Activated CD4-positive, alpha-beta T cell treated with anti-CD3 and anti-CD28 coated beads, Interleukin-2, amount 50 U/mL, for 16 hours (primary cell): ENCODE results near the gene ADGRE2.
"Not testable (repeated sequence)": the region's sequence is repeated elsewhere in the genome, so short reads cannot be mapped to it uniquely, and the experiment has no call there.

Experiments
- DNase-seq: peaks from one replicate; pipeline ENCODE4 v3.0.0-alpha.2; 2020

Gene ADGRE2

GRCh38 chr19:14777645-14778044 is 715 bp downstream of the ADGRE2 start:
- not testable (repeated sequence) for DNase-seq

GRCh38 chr19:14775869-14776586 is 2.3 kb downstream of the ADGRE2 start:
- no peak for DNase-seq

GRCh38 chr19:14775326-14775725 is 3.0 kb downstream of the ADGRE2 start:
- DNase-seq, result not testable (repeated sequence)

- DNase-seq, result no peak
Measured at GRCh38 chr19:14774373-14774772, 4.0 kb downstream of the ADGRE2 start.

- not testable (repeated sequence) for DNase-seq
Measured at GRCh38 chr19:14773722-14774121, 4.6 kb downstream of the ADGRE2 start.

DNA sequence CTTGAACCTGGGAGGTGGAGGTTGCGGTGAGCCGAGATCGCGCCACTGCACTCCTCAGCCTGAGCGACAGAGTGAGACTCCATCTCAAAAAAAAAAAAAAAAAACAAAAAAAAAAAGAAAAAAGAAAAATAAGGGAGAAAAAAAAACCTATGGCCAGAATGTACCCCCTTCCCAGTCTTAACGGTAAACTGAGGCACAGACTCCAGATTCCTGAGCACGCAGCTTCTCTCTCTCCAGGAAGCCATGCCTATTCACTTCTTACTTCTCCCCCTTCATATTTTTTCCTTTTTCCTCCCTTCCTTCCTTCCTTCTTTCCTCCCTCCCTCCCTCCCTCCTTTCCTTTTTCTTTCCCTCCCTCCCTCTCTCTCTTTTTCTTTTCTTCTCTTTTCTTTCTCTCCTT is 5.4 kb downstream of the ADGRE2 start:
- no peak for DNase-seq

DNA sequence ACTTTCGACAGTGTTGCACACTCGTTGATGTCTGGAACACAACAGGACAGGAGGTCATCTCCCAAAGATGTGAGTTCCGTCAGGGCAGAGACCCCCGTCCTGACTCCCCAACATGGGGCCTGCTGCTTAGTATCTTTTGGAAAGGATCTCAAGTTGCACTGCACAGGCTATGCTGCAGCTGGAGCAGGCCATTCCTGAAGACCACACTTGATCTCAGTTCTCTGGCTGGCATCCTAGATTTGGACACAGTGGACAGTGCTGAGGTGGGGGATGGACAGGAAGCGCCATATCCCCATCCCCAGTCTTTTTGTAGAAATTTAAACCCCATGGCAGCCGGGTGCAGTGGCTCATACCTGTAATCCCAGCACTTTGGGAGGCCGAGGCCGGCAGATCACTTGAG is 5.9 kb downstream of the ADGRE2 start:
- DNase-seq, result no peak

- DNase-seq, result no peak
Measured at GRCh38 chr19:14770944-14771839, 7.2 kb downstream of the ADGRE2 start.

GRCh38 chr19:14770136-14770535 is 8.2 kb downstream of the ADGRE2 start:
- DNase-seq, result no peak

DNA sequence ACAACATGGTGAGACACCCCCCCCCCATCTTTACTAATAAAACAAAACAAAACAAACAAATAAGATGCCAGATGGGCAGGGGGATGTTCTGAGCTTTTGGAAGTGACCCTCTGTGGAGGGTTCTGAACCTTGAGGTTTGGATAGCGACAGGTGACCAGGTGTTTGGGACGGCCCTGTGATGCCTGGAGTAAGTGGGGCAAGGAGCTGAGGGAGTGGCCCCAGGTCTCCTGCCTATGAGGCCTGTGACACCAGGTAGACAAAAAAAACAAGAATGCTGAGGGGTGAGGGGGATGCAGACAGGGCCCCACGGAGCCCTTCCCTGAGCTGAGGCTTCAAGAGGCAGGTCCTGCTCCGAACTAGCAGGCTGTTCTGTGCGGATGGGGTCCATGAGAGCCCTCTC is 9.2 kb downstream of the ADGRE2 start:
- DNase-seq, result no peak

DNA sequence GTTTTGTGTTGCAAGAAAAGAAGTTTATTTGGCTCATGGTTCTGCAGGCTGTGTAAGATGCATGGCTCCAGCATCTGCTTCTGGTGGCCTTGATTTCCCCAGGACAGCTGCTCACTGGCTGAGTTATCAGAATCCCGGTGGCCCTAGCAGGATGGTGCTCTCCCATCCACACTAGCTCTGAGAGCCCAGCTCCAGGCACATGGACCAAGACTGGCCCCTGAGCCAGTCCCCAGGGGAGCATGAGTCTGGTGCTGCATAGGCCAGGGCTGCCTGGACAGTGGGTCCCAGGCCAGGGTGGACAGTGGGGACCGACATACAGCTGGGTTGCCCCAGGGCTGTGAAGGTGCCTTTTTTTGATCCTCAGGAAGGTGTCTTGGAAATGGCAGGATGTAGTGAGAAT is 10.4 kb downstream of the ADGRE2 start:
- DNase-seq, result no peak

GRCh38 chr19:14767466-14767971 is 10.8 kb downstream of the ADGRE2 start:
- DNase-seq, result no peak

GRCh38 chr19:14765841-14766240 is 12.5 kb downstream of the ADGRE2 start:
- not testable (repeated sequence) for DNase-seq

- not testable (repeated sequence) for DNase-seq
Measured at GRCh38 chr19:14765403-14765802, 13.0 kb downstream of the ADGRE2 start.

- DNase-seq, result no peak
Measured at GRCh38 chr19:14764401-14764800, 14.0 kb downstream of the ADGRE2 start.

GRCh38 chr19:14763497-14764145 is 14.7 kb downstream of the ADGRE2 start:
- DNase-seq, result no peak

- DNase-seq, result no peak
Measured at GRCh38 chr19:14762111-14762510, 16.2 kb downstream of the ADGRE2 start.

- DNase-seq, result no peak
Measured at GRCh38 chr19:14761607-14762006, 16.8 kb downstream of the ADGRE2 start.

DNA sequence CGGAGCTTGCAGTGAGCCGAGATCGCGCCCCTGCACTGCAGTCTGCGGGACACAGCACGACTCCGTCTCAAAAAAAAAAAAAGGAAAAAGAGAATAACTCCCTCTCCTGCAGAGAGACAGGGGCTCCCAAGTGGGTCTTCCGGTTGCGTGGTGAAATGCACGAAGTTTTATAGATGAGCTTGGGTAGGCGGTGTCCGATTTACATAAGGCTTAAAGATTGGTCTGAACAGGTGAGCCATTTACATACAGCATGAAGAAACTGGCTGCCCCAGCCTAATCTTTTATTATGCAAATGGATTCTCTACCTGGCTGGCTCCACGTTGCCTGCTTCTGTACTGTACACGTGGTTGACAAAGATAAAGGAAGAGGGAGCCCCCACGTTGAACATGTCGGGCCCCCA is 19.5 kb downstream of the ADGRE2 start:
- DNase-seq, result no peak

- DNase-seq, result no peak
Measured at GRCh38 chr19:14748601-14749000, 29.8 kb downstream of the ADGRE2 start.

DNA sequence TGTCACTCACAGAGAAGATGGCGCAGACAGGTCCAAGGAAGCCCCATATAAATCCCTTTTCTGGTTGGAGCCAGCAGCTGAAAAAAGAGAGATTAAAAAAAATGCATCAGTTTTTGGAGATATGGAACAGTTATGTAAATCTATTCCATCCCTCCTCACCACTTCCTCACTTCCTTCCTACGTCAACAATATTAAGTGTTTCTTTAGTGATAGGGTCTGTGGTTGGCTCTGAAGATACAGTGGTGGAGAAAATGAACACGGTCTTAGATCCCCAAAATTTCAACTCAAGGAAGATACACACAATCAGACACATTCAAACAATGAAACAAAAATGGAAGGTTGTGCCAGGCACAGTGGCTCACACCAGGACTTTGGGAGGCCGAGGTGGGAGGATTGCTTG is 31.5 kb downstream of the ADGRE2 start:
- DNase-seq, result no peak

DNA sequence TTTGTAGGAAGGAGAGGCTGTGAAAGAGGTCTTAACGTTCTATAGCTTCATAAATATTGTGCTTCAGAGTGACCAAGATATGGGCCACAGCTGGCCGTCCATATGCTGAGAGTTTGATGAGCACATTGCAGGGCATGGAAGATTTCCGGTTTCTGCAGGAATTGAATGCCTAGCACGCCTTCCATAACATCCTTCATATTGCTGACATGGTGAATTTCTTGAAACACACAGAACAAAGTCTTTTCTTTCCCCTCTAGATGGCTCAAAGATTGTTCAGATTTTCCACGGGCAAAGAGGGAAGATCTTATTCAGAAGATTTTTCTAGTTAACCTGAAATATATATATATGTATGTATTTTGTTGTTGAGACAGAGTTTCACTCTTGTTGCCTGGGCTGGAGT is 42.4 kb downstream of the ADGRE2 start:
- DNase-seq, result no peak

DNA sequence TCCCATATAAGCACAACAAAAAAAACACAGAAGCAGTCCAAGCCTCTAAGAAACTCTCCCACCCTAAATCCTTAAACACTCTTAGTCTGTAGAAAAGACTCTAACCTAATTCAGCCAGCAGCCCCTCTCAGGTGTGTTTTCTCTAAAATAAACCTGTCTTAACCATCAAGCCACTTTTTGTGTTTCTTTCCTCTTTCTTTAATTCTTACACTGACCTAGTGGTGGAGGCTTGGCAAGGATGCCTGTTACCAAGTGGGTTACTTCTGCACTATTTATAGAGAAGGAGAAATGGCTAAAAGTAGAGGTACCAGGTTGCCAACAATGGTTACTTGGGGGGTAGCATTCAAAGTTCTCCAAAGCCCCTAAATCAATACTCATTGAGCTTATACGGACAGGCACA is 44.8 kb downstream of the ADGRE2 start:
- no peak for DNase-seq
